AG10803 (cell line): ENCODE results near the gene TEX53.
A peak's percentile ranks its signal among the peaks of the same experiment; 100 is the strongest.

Source experiments
- DNase-seq: peaks from one replicate; pipeline ENCODE4 v3.0.0; 2010; ENCODE audit warnings: low read depth
- H3K4me3 ChIP-seq: 2 replicates; pipeline ENCODE4 v1.5.1; 2011; ENCODE audit warnings: mild to moderate bottlenecking, low read length, control low read depth
- TF ChIP-seq, protein P1 (sequence below): conservative IDR thresholded peaks from 2 replicates; pipeline ENCODE4 v1.5.1; 2011; ENCODE audit warnings: mild to moderate bottlenecking, low read length, control low read depth, inconsistent platforms

The TEX53 gene

DNA sequence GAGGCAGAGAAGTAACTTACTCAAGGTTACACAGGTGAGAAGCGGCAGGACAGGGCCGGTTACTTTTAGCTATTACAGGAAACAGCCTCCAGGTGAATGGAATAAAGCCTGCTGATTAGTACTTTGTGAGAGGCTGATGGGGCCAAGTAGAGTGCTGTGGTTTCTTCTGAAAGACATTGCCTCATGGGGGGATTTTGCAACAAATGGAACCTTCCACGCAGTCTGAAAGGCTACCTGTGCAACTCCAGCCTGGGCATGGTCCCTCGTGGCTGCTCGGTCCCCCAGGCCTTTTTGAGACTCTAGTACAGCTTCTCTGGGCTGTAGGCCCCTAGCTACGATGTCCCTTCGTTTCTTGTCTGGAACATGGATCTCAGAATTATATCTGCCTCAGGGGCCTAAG is 44.5 kb downstream of the TEX53 start:
- no peak overlapping the region for H3K4me3 ChIP-seq
- TF ChIP-seq, protein P1, sequence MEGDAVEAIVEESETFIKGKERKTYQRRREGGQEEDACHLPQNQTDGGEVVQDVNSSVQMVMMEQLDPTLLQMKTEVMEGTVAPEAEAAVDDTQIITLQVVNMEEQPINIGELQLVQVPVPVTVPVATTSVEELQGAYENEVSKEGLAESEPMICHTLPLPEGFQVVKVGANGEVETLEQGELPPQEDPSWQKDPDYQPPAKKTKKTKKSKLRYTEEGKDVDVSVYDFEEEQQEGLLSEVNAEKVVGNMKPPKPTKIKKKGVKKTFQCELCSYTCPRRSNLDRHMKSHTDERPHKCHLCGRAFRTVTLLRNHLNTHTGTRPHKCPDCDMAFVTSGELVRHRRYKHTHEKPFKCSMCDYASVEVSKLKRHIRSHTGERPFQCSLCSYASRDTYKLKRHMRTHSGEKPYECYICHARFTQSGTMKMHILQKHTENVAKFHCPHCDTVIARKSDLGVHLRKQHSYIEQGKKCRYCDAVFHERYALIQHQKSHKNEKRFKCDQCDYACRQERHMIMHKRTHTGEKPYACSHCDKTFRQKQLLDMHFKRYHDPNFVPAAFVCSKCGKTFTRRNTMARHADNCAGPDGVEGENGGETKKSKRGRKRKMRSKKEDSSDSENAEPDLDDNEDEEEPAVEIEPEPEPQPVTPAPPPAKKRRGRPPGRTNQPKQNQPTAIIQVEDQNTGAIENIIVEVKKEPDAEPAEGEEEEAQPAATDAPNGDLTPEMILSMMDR: no peak
- DNase-seq: no peak

DNA sequence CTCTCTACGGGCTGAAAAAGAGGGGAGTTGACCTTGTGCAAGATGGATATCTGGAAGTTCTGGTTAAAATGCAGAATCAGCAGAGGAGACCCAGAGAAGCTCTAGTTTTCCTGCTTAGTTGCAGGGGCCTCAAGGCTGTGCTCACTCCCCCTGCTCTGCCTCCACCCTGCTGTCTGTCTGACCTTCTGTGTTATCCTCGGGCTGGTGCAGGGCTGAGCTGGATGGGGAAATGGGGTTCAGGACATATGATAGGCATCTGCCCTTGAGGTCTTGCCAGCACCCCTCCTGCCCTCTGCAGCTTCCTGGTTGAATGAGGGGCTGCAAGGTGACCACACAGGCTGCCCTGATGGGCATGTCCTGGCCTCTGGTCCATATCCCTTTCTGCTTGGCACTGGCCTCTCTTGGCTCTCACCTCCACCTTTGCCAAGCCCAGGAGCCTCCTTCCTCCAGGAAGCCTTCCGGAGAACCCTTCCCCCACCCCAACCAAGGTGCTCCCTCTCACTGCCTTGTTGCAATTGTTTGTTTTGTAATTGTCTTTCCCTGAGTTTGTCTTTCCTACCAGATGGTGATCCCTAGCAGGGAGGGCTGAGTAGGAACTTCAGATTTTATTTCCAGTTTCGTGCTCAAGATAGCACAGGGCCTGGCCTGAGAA is 45.2 kb downstream of the TEX53 start:
- TF ChIP-seq, protein P1: no peak
- no peak for DNase-seq

GRCh38 chr9:114611516-114612271 is 45.9 kb downstream of the TEX53 start:
- peak; percentile 71 for DNase-seq
- peak overlapping the region; percentile 75 for H3K4me3 ChIP-seq
- TF ChIP-seq, protein P1: no peak

More for the DNA sequence above, 45.2 kb downstream of the TEX53 start:
- peak overlapping the region; percentile 75 for H3K4me3 ChIP-seq

DNA sequence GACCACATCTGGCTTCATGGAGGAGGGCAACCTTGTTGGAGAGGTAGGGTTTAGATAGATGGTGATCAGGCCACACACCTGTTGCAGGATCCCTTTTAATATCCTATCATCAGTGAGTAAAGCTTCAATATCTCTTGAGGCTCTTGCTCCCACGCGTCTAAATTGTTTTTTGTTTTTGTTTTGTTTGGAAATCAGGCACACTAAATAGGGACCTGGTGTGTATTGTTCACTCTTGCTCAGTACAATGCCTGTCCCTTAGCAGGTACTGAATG is 49.1 kb downstream of the TEX53 start:
- DNase-seq: no peak
- TF ChIP-seq, protein P1: no peak
- H3K4me3 ChIP-seq: no peak overlapping the region

- no peak overlapping the region for H3K4me3 ChIP-seq
- no peak for DNase-seq
- TF ChIP-seq, protein P1: no peak
These were observed 49.7 kb downstream of the TEX53 start for GRCh38 chr9:114607671-114608524.

DNA sequence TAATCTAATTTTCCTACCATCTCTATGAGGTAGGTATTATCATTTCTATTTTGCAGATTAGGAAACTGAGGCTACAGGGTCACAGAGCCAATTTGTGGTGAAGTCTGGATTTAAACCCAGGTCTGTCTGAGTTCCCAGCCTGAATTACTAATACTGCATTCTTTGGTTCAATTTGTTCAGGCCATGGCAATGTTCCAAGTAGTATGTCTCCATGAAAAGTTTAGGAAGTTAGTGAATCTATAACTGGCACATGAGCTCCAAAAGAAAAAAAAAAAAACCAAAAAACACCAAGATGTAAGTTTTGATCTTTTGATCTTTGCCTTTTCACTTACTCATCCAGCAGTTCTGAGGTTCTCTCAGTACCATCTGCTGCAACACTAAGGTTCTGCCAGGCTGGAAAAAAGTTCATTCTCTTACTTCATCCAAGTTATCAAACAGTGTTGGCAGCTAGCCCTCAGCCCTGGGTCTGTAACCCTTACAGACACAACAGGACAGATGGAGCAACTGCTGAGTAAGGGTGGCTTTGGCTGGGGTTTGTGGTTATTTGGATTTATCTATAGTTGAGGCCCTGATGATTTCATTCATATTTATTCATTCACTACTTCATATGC is 50.9 kb downstream of the TEX53 start:
- TF ChIP-seq, protein P1: no peak
- DNase-seq: peak; percentile 97
- H3K4me3 ChIP-seq: no peak overlapping the region
